ENCODE results near the gene SEPTIN7. TPM values are rescaled to one million over a fixed set of nuclear protein-coding genes. Genes with fewer than 3 reads are reported as not detected.

The SEPTIN7 gene
- total and polyA plus RNA-seq, 2 of the 13 experiments (the other 11 are each of a cell fraction or from before 2014, with no cell fraction given): 103 to 129 TPM

DNA sequence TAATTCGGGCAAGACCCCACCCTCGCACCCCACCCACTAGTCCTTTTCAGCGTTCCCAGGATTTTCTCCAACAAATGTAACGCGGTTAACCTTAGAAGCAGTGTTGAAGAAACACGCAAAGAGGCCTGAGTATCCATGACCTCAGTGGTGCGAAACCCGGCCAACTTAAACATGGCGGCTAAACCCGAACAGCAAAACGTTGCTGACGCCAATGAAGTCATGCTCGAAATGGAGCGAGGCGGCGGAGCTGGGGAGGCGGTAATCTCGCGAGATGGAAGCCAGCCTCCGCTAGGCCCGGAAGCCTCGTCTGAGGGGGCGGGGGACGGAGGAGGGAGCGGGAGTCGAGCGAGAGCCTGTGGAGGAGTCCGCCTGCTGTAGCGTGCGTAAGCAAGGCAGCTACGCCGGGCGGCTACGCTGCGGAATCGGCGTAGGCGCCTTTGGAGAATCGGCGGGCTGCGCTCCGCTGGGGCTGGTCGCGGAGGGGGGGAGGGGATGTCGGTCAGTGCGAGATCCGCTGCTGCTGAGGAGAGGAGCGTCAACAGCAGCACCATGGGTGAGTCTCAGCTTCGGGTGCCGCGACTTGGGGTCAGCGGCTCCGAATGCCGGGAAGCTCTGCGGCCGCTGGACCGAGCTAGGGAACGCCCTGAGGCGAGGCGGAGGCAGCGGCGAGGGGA is at the start of gene SEPTIN7 (continued):
- TF ChIP-seq SOX5 (CRISPR knock-in tag; IDR thresholded peaks at IDR 0.05; ENCODE audit: borderline replicate concordance) (peak; percentile 49; the same call in 1 of the 2 replicates), SP140L (CRISPR knock-in tag; IDR thresholded peaks at IDR 0.05; ENCODE audit: borderline replicate concordance) (no peak), RXRA (CRISPR knock-in tag; IDR thresholded peaks at IDR 0.05) (peak; percentile 53; the same call in 1 of the 2 replicates), ZNF570 (CRISPR knock-in tag; IDR thresholded peaks at IDR 0.05; ENCODE audit: borderline replicate concordance) (no peak), ZSCAN9 (CRISPR knock-in tag; IDR thresholded peaks at IDR 0.05; ENCODE audit: borderline replicate concordance) (no peak; the same call in 1 of the 2 replicates), CCDC6 (CRISPR knock-in tag; IDR thresholded peaks at IDR 0.05) (peak; percentile 58; the same call in 1 of the 2 replicates), DPF2 (CRISPR knock-in tag; IDR thresholded peaks at IDR 0.05; ENCODE audit: borderline replicate concordance, low read depth) (no peak), XBP1 (CRISPR knock-in tag; IDR thresholded peaks at IDR 0.05) (no peak), MBNL3 (CRISPR knock-in tag; conservative IDR thresholded peaks at IDR 0.05) (no peak), ZNF567 (CRISPR knock-in tag; IDR thresholded peaks at IDR 0.05; ENCODE audit: borderline replicate concordance) (no peak), THAP11 (CRISPR knock-in tag; IDR thresholded peaks at IDR 0.05) (peak; percentile 87), MAF1 (CRISPR knock-in tag; IDR thresholded peaks at IDR 0.05; ENCODE audit: borderline replicate concordance) (no peak), HDAC1 (CRISPR knock-in tag; IDR thresholded peaks at IDR 0.05) (peak; percentile 48; the same call in 1 of the 2 replicates), FOXA3 (CRISPR knock-in tag; IDR thresholded peaks at IDR 0.05) (peak; percentile 47; the same call in 1 of the 2 replicates), ETV6 (CRISPR knock-in tag; conservative IDR thresholded peaks at IDR 0.05) (no peak), PAWR (CRISPR knock-in tag; IDR thresholded peaks at IDR 0.05; ENCODE audit: borderline replicate concordance) (no peak), EHMT2 (IDR thresholded peaks at IDR 0.05; ENCODE audit: borderline replicate concordance, low read depth, low read length) (peak; percentile 46; the same call in 1 of the 2 replicates), POLR2A (IDR thresholded peaks at IDR 0.05; ENCODE audit: insufficient read depth in 1 of 2, low read depth in 2 of 2, low read length in 2 of 2) (peak; percentile 79 to 91), KDM5A (IDR thresholded peaks at IDR 0.05; ENCODE audit: borderline replicate concordance, low read length) (peak; percentile 52; the same call in 1 of the 2 replicates), ZNF572 (CRISPR knock-in tag; IDR thresholded peaks at IDR 0.05) (no peak)
- TF ChIP-seq, protein P1, sequence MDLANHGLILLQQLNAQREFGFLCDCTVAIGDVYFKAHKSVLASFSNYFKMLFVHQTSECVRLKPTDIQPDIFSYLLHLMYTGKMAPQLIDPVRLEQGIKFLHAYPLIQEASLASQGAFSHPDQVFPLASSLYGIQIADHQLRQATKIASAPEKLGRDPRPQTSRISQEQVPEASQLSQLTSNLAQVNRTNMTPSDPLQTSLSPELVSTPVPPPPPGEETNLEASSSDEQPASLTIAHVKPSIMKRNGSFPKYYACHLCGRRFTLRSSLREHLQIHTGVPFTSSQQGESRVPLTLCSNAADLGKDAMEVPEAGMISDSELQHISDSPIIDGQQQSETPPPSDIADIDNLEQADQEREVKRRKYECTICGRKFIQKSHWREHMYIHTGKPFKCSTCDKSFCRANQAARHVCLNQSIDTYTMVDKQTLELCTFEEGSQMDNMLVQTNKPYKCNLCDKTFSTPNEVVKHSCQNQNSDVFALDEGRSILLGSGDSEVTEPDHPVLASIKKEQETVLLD (CRISPR knock-in tag; IDR thresholded peaks at IDR 0.05; ENCODE audit: low read depth): peak; percentile 61; the same call in 1 of the 2 replicates
- TF ChIP-seq, protein P2, sequence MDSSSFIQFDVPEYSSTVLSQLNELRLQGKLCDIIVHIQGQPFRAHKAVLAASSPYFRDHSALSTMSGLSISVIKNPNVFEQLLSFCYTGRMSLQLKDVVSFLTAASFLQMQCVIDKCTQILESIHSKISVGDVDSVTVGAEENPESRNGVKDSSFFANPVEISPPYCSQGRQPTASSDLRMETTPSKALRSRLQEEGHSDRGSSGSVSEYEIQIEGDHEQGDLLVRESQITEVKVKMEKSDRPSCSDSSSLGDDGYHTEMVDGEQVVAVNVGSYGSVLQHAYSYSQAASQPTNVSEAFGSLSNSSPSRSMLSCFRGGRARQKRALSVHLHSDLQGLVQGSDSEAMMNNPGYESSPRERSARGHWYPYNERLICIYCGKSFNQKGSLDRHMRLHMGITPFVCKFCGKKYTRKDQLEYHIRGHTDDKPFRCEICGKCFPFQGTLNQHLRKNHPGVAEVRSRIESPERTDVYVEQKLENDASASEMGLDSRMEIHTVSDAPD (CRISPR knock-in tag; IDR thresholded peaks at IDR 0.05): no peak
- TF ChIP-seq, protein P3, sequence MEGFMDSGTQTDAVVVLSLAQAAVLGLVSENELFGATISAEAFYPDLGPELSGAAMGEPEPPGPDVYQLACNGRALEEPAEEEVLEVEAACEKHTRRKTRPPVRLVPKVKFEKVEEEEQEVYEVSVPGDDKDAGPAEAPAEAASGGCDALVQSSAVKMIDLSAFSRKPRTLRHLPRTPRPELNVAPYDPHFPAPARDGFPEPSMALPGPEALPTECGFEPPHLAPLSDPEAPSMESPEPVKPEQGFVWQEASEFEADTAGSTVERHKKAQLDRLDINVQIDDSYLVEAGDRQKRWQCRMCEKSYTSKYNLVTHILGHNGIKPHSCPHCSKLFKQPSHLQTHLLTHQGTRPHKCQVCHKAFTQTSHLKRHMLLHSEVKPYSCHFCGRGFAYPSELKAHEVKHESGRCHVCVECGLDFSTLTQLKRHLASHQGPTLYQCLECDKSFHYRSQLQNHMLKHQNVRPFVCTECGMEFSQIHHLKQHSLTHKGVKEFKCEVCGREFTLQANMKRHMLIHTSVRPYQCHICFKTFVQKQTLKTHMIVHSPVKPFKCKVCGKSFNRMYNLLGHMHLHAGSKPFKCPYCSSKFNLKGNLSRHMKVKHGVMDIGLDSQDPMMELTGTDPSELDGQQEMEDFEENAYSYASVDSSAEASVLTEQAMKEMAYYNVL (CRISPR knock-in tag; IDR thresholded peaks at IDR 0.05; ENCODE audit: borderline replicate concordance): no peak; the same call in 1 of the 2 replicates
- TF ChIP-seq, protein P4, sequence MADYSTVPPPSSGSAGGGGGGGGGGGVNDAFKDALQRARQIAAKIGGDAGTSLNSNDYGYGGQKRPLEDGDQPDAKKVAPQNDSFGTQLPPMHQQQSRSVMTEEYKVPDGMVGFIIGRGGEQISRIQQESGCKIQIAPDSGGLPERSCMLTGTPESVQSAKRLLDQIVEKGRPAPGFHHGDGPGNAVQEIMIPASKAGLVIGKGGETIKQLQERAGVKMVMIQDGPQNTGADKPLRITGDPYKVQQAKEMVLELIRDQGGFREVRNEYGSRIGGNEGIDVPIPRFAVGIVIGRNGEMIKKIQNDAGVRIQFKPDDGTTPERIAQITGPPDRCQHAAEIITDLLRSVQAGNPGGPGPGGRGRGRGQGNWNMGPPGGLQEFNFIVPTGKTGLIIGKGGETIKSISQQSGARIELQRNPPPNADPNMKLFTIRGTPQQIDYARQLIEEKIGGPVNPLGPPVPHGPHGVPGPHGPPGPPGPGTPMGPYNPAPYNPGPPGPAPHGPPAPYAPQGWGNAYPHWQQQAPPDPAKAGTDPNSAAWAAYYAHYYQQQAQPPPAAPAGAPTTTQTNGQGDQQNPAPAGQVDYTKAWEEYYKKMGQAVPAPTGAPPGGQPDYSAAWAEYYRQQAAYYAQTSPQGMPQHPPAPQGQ (CRISPR knock-in tag; IDR thresholded peaks at IDR 0.05; ENCODE audit: borderline replicate concordance): no peak

All from HepG2 (cell line).